ENCODE results near the gene FMOD.

The FMOD gene

GRCh38 chr1:203351037-203351625, at the start of gene FMOD:
FMOD (minus strand) TSS chr1:203351122; CDS start chr1:203348270, 2,852 bp downstream.
- DNase-seq (ENCODE audit: low read depth in 2 of 2): no peak

DNA sequence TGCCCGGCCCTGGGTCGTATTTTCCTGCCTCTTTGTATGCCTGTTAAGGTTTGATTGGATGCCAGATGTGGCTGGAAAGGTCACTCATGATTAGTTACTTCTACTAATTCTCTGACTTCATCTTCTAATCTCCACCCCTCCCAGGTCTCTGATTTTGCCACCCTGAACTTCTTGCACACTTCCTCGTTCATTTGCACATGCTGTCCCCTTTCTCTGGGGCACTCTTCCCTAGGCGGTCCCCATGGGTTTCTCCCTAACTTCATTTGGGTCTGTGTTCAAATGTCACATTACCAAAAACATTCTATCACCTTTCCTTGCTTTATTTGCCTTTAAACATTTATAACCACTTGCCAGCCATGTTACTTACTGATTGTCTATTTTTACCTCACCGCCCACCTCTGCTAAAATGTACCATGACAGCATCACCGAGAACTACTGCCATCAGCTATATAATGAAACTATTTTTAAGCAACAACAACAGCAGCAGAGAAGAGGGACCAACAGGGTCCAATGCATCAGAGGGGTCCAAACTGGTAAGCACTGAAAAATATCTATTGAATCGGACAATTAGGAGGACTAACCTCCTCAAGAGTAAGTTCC, 45.8 kb upstream of the FMOD start:
- no peak for DNase-seq (ENCODE audit: low read depth in 2 of 2)

DNA sequence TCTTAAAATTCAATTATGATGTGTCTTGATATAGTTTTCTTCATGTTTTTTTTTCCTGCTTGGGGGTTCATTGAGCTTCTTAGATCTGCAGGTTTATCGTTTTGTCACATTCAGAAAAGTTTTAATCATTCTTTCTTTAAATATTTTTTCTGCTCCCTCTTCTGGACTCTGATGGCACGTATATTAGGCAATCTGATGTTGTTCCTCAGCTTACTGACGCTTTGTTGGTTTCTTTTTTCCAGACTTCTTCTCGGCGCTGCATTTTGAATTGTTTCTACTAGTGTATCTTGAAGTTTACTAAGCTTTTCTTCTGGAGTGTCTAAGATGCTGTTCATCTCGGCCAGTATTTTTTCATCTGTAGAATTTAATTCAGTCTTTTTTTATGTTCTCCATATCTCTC, 44.8 kb upstream of the FMOD start:
- no peak for DNase-seq (ENCODE audit: low read depth in 2 of 2)

- no peak for DNase-seq (ENCODE audit: low read depth in 2 of 2)
These were observed 39.4 kb upstream of the FMOD start for GRCh38 chr1:203390298-203390697.

- DNase-seq (ENCODE audit: low read depth in 2 of 2): no peak
These were observed 37.8 kb upstream of the FMOD start for GRCh38 chr1:203388683-203389082.

GRCh38 chr1:203382026-203382425, 31.1 kb upstream of the FMOD start:
- DNase-seq (ENCODE audit: low read depth in 2 of 2): no peak

DNA sequence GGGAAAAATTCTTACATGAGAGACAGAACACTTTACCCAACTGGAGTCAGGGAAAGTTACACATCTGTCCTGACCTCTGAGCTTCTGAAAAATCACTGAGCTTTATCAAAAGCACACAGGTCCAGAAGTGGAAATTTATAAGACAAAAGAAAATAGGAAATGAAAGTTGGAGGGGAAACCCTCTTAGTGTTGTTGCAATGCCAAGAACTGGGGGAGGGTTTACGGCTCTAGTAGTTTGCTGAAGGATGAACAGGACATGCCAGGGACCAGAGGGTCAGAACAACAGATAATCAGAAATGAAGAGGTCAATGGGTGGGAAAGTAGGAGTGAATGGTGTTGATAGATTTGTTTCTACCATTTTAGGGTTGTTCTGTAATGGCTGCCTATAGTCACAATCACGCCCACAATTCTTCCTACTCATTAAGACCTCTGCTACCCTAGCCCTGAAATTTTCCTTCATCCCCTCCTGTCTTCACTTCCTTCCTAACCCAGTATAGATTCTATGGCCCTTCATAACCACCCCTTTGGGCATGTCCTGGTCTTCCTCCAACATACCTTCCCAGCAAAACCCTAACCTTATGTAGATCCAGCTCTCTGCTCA, 30.3 kb upstream of the FMOD start:
- no peak for DNase-seq (ENCODE audit: low read depth in 2 of 2)

DNA sequence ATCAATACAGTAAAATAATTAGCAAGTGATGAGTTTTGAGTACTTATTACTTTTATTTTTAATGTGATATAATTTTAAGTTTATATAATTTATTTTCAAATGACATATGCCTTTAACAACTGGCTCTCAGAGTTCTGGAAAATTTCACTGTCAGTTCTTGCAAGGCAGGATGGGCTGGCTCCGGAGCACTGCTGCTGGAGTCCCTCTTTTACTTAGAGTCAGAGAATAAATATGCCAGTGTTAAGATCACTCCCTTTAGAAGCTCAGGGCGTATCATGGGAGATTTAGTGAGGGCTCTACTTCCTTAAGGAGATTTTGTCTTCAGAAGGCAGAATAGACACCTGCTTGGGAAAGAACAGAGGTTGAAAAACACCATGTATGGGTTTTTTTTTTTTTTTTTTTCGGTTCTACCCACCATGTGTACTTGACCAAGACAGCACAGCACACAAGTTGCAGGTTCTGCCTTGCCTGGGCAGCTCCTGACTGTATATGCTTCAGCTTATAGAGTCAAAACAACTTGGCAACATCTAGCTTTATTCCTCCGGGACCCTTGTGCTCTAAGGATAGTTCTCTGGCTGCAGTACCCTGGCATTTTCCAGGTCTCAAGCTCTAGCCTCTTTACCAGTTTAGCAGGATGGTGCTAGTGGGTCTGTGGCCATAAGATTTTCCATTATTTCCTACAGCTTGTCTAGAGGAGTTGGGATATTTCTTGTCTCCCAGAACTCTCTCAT, 29.7 kb upstream of the FMOD start:
- DNase-seq (ENCODE audit: low read depth in 2 of 2): no peak

GRCh38 chr1:203379825-203380224, 28.9 kb upstream of the FMOD start:
- DNase-seq (ENCODE audit: low read depth in 2 of 2): no peak

GRCh38 chr1:203378556-203379245, 27.8 kb upstream of the FMOD start:
- no peak for DNase-seq (ENCODE audit: low read depth in 2 of 2)

DNA sequence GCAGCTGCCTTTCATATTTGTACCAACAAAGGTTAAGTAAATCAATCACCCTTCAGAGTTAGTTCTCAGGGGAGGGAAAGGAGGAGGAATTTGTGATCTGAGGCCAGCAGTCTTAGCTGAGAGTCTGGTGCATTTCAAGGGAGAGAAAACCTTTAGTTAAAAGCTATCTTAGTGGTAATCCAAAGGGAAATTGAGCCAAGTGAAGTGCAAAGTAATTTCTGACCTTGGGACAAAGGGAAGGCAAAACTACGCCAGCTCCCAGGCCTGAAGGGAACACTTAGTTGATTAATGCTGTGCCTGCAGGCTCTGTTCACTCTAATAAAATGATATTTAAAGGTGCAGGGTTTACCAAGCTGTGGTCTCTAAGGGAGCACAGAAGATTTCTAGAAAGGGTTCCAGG, 23.1 kb upstream of the FMOD start:
- no peak for DNase-seq (ENCODE audit: low read depth in 2 of 2)

- DNase-seq (ENCODE audit: low read depth in 2 of 2): no peak
These were observed 22.1 kb upstream of the FMOD start for GRCh38 chr1:203373002-203373401.

DNA sequence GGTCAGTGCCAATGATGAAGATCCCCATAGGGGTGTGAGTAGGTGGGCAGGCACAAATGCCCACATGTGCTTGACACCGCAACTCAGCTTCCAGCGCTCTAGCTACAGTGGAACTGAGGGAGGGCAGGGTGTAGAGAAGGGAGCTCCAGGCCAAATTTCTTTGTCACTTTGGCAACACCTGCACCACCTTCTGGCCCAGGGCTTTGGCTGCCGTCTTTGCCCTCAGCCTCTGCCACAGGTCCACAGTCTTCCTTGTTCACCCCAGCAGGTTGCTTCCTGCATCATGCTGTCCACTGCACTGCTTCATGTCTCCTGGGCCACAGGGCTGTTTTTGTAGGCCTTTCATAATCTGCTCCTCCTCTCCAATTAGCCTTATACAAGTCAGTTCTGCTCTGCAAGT, 20.4 kb upstream of the FMOD start:
- DNase-seq (ENCODE audit: low read depth in 2 of 2): no peak

DNA sequence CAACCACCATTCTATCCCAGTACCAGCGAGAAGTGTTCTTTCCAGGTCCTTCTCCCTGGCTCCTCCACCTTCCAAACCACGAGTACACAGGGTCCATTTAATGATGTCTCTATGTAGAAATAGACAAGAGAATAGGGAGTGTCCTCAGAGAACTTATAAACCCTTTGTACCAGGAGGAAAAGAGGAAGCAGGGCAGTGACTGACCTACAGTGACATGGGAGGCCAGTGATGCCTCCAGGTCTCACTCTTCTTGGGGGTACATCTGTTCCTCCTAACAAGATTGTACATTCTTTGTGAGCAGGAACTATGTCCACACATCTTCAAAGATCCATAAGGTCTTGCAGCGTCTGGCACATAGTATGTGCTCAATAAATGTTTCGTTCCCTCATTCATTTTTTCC, 18.7 kb upstream of the FMOD start:
- DNase-seq (ENCODE audit: low read depth in 2 of 2): no peak

- no peak for DNase-seq (ENCODE audit: low read depth in 2 of 2)
These were observed 17.9 kb upstream of the FMOD start for GRCh38 chr1:203368624-203369451.

DNA sequence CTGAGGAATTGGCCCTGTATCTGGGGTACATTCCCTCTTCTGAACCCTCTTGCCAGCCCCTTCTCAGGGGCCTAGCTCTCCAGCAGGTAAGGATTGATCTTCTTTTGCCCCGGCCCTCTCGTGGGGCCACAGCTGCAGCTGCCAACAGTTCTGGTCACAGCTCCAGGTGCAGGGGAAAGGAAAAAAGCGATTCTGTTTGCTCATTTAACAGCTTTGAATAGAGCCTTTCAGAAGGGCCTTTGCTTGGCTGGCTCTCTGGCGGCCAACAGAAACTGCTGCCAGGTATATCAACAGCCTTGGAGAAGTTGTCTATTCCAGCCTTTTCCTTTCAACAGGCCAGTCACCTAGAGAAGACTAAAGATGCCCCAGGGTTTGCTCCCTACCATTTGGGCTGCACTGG, 16.1 kb upstream of the FMOD start:
- DNase-seq (ENCODE audit: low read depth in 2 of 2): no peak

DNA sequence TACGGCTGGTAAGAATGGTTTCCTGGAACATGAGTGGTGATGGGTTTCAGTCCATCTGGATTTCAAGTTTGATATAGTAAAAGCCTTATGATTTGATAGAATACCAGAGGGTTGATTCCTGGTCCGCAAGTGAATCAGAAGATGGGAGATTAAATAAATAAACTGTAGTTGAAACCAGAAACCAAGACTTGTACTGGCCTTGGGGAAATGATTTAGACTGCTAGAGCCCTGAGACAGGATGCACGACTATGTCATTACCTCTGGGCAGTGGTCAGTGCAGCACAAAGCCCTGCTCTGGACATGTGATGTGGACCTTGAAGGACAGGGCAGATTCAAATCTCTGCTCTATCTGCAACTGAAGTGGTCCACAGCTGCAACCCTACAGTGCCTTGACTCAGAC, 15.6 kb upstream of the FMOD start:
- no peak for DNase-seq (ENCODE audit: low read depth in 2 of 2)

DNA sequence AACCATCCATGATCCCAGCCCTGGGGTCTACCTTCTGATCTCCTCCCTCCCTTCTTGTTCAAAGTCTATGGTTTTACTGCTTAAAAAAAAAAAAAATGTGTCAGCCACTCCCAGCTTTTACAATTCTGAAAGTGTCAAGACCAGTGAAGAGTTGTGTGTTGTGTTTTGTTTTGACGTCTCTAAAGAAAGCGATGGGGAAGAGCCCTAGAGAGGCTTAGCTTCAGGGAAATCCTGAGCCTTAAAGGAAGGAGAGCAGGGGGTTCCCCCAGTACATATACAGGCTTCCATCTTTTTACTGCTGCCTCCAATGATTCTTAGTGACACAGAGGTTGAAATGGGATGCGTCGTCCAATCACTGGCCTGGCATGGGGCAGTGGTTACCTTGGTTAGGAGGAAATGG, 13.9 kb upstream of the FMOD start:
- no peak for DNase-seq (ENCODE audit: low read depth in 2 of 2)

- DNase-seq (ENCODE audit: low read depth in 2 of 2): no peak
These were observed 13.3 kb upstream of the FMOD start for GRCh38 chr1:203364094-203364801.

DNA sequence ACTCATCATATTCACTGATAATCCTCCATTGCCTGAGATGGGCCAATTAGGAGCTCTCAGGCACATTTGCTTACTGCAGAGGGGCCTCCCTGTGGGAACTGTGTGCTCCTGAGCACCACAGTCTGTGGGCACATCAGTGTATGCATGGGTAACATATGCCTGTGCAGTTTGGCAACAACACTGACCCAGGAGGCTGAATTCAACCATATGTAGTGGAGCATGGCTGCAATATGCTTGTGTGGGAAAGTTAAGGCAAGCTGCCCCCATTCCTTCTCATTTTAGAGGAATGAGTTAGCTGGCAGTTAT, 11.8 kb upstream of the FMOD start:
- no peak for DNase-seq (ENCODE audit: low read depth in 2 of 2)

All from stimulated activated CD4-positive, alpha-beta T cell treated with anti-CD3 and anti-CD28 coated beads, Interleukin-4, amount 100 ng/mL, for 48 hours (primary cell).